ENCODE results near the gene HES4.

The HES4 gene, protein sequence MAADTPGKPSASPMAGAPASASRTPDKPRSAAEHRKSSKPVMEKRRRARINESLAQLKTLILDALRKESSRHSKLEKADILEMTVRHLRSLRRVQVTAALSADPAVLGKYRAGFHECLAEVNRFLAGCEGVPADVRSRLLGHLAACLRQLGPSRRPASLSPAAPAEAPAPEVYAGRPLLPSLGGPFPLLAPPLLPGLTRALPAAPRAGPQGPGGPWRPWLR

DNA sequence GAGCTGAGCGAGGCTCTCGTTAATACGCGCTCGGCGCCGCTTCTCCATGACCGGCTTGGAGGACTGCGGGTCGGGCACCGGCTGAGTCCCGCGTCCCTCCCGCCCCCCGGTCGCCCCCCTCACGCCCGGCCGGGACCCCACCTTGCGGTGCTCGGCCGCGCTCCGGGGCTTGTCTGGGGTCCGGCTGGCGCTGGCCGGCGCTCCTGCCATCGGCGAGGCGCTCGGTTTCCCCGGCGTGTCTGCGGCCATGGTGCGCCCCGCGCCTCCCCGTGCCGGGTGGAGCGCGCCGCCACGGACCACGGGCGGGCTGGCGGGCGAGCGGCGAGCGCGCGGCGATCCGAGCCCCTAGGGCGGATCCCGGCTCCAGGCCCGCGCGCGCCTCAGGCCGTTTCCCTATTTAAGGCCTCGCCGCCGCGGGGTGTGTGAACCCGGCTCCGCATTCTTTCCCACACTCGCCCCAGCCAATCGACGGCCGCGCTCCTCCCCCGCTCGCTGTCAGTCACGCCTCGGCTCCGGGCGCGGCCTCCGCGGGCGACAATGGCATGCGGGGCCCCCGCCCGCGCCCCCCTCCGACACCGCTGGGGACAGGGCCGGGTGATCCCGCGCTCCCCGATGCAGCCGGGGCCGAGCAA is at the start of gene HES4:
Gene HES4 (minus strand): TSS at position 373 of the 632 bp plus-strand sequence. CDS start 124 bp downstream, at position 249.
- Histone ChIP-seq H3K4me1 (ENCODE audit: control insufficient read depth in 1 of 2, insufficient read depth in 2 of 2, low read length in 2 of 2) (peaks cover 9 to 11% of the 10 kb centered on the region in 2 donors), H3K9me3 (ENCODE audit: control insufficient read depth in 1 of 2, low read length in 2 of 2) (no peaks in the 10 kb centered on the region), H3K4me3 (ENCODE audit: low read depth in 1 of 2, low read length in 2 of 2) (peak within 1 kb of the TSS; percentile 61 to 62), H3K9ac (ENCODE audit: low read depth in 1 of 2, low read length in 2 of 2) (peak within 1 kb of the TSS in 1 of 2 donors; percentile 54), H3K27ac (ENCODE audit: low read depth, low read length) (peak within 1 kb of the TSS; percentile 87), H3K36me3 (ENCODE audit: control insufficient read depth in 1 of 2, insufficient read depth in 2 of 2, low read length in 2 of 2) (no peaks in the 10 kb centered on the region), H3K27me3 (ENCODE audit: control insufficient read depth in 1 of 2, insufficient read depth in 2 of 2, low read length in 2 of 2) (peaks cover 32 to 47% of the 10 kb centered on the region in 2 donors)

DNA sequence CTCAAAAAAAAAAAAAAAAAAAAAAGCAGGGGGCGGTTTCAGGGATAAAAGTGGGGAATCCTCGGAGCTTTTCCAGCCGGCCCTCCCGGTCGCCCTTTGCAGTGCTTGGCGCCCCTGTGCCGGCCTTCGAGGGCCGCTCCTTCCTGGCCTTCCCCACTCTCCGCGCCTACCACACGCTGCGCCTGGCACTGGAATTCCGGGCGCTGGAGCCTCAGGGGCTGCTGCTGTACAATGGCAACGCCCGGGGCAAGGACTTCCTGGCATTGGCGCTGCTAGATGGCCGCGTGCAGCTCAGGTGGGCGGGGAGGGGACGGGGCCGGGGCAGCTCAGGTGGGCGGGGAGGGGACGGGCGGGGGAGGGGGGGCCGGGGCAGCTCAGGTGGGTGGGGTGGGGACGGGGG is 48.9 kb upstream of the HES4 start:
- H3K4me3 ChIP-seq (ENCODE audit: low read depth in 1 of 2, low read length in 2 of 2) = no peak overlapping the region
- peaks cover 0 to 8% of the 10 kb centered on the region in 2 donors for H3K4me1 ChIP-seq (ENCODE audit: control insufficient read depth in 1 of 2, insufficient read depth in 2 of 2, low read length in 2 of 2)
- peaks cover 0 to 14% of the 10 kb centered on the region in 2 donors for H3K36me3 ChIP-seq (ENCODE audit: control insufficient read depth in 1 of 2, insufficient read depth in 2 of 2, low read length in 2 of 2)
- no peaks in the 10 kb centered on the region for H3K9me3 ChIP-seq (ENCODE audit: control insufficient read depth in 1 of 2, low read length in 2 of 2)
- H3K9ac ChIP-seq (ENCODE audit: low read depth in 1 of 2, low read length in 2 of 2) = no peak overlapping the region
- no peaks in the 10 kb centered on the region for H3K27me3 ChIP-seq (ENCODE audit: control insufficient read depth in 1 of 2, insufficient read depth in 2 of 2, low read length in 2 of 2)
- H3K27ac ChIP-seq (ENCODE audit: low read depth, low read length) = no peak overlapping the region

DNA sequence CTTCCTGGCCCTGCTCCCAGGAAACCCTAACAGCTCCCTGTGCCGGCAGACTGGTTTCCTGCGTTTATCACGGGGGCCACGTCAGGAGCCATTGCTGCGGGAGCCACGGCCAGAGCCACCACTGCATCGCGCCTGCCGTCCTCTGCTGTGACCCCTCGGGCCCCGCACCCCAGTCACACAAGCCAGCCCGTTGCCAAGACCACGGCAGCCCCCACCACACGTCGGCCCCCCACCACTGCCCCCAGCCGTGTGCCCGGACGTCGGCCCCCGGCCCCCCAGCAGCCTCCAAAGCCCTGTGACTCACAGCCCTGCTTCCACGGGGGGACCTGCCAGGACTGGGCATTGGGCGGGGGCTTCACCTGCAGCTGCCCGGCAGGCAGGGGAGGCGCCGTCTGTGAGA is 48.1 kb upstream of the HES4 start:
- Histone ChIP-seq H3K4me1 (ENCODE audit: control insufficient read depth in 1 of 2, insufficient read depth in 2 of 2, low read length in 2 of 2) (peaks cover 0 to 8% of the 10 kb centered on the region in 2 donors), H3K4me3 (ENCODE audit: low read depth in 1 of 2, low read length in 2 of 2) (no peak overlapping the region), H3K9me3 (ENCODE audit: control insufficient read depth in 1 of 2, low read length in 2 of 2) (no peaks in the 10 kb centered on the region), H3K9ac (ENCODE audit: low read depth in 1 of 2, low read length in 2 of 2) (no peak overlapping the region), H3K36me3 (ENCODE audit: control insufficient read depth in 1 of 2, insufficient read depth in 2 of 2, low read length in 2 of 2) (peaks cover 0 to 14% of the 10 kb centered on the region in 2 donors), H3K27me3 (ENCODE audit: control insufficient read depth in 1 of 2, insufficient read depth in 2 of 2, low read length in 2 of 2) (no peaks in the 10 kb centered on the region), H3K27ac (ENCODE audit: low read depth, low read length) (no peak overlapping the region)

DNA sequence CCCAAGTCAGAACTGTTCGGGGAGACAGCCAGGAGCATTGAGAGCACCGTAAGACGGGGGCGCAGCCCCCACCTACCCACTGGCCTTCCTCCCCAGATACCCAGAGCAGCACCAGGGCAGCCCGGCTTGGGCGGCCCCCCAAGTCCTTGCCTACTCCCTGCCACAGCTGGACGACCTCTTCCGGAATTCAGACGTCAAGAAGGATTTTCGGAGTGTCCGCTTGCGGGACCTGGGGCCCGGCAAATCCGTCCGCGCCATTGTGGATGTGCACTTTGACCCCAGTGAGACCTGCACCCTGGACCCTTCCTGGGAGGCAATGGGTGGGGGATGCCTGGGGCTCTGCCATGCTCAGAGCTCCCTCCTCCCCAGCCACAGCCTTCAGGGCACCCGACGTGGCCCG is 47.5 kb upstream of the HES4 start:
- H3K36me3 ChIP-seq (ENCODE audit: control insufficient read depth in 1 of 2, insufficient read depth in 2 of 2, low read length in 2 of 2) = peaks cover 0 to 12% of the 10 kb centered on the region in 2 donors
- H3K9ac ChIP-seq (ENCODE audit: low read depth in 1 of 2, low read length in 2 of 2) = no peak overlapping the region
- H3K27me3 ChIP-seq (ENCODE audit: control insufficient read depth in 1 of 2, insufficient read depth in 2 of 2, low read length in 2 of 2) = no peaks in the 10 kb centered on the region
- H3K9me3 ChIP-seq (ENCODE audit: control insufficient read depth in 1 of 2, low read length in 2 of 2) = no peaks in the 10 kb centered on the region
- peaks cover 0 to 8% of the 10 kb centered on the region in 2 donors for H3K4me1 ChIP-seq (ENCODE audit: control insufficient read depth in 1 of 2, insufficient read depth in 2 of 2, low read length in 2 of 2)
- no peak overlapping the region for H3K27ac ChIP-seq (ENCODE audit: low read depth, low read length)
- no peak overlapping the region for H3K4me3 ChIP-seq (ENCODE audit: low read depth in 1 of 2, low read length in 2 of 2)

DNA sequence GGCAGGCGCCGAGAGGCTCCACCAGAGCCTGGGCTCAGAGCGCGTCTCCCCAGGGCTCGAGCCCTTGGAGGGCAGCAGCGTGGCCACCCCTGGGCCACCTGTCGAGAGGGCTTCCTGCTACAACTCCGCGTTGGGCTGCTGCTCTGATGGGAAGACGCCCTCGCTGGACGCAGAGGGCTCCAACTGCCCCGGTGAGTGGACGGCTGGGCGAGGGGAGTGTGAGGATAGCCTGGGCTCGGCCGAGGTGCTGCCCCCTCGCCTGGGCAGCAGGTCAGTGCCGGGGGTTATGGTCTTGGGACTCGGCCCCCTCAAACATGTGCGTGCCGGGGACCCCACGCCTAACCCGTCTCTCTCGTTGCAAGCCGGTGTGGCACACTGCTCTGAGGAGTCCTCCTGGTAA is 46.9 kb upstream of the HES4 start:
- Histone ChIP-seq H3K9ac (ENCODE audit: low read depth in 1 of 2, low read length in 2 of 2) (no peak overlapping the region), H3K36me3 (ENCODE audit: control insufficient read depth in 1 of 2, insufficient read depth in 2 of 2, low read length in 2 of 2) (peaks cover 0 to 11% of the 10 kb centered on the region in 2 donors), H3K9me3 (ENCODE audit: control insufficient read depth in 1 of 2, low read length in 2 of 2) (no peaks in the 10 kb centered on the region), H3K27ac (ENCODE audit: low read depth, low read length) (no peak overlapping the region), H3K4me1 (ENCODE audit: control insufficient read depth in 1 of 2, insufficient read depth in 2 of 2, low read length in 2 of 2) (peaks cover 0 to 8% of the 10 kb centered on the region in 2 donors), H3K4me3 (ENCODE audit: low read depth in 1 of 2, low read length in 2 of 2) (no peak overlapping the region), H3K27me3 (ENCODE audit: control insufficient read depth in 1 of 2, insufficient read depth in 2 of 2, low read length in 2 of 2) (no peaks in the 10 kb centered on the region)

DNA sequence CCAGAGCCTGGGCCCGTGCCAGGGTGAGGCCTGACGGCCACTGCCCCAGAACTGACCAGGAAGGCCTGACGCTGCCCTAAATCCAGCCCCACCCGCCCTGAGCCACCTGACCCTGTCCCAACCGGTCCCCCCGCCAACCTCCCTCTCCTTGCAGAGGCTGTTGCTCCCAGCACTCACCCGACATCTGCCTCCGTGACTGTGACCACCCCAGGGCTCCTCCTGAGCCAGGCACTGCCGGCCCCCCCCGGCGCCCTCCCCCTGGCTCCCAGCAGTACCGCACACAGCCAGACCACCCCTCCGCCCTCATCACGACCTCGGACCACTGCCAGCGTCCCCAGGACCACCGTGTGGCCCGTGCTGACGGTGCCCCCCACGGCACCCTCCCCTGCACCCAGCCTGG is 46.3 kb upstream of the HES4 start:
- Histone ChIP-seq H3K4me3 (ENCODE audit: low read depth in 1 of 2, low read length in 2 of 2) (no peak overlapping the region), H3K27ac (ENCODE audit: low read depth, low read length) (no peak overlapping the region), H3K4me1 (ENCODE audit: control insufficient read depth in 1 of 2, insufficient read depth in 2 of 2, low read length in 2 of 2) (peaks cover 0 to 8% of the 10 kb centered on the region in 2 donors), H3K36me3 (ENCODE audit: control insufficient read depth in 1 of 2, insufficient read depth in 2 of 2, low read length in 2 of 2) (peaks cover 0 to 11% of the 10 kb centered on the region in 2 donors), H3K9ac (ENCODE audit: low read depth in 1 of 2, low read length in 2 of 2) (no peak overlapping the region), H3K9me3 (ENCODE audit: control insufficient read depth in 1 of 2, low read length in 2 of 2) (no peaks in the 10 kb centered on the region), H3K27me3 (ENCODE audit: control insufficient read depth in 1 of 2, insufficient read depth in 2 of 2, low read length in 2 of 2) (no peaks in the 10 kb centered on the region)

DNA sequence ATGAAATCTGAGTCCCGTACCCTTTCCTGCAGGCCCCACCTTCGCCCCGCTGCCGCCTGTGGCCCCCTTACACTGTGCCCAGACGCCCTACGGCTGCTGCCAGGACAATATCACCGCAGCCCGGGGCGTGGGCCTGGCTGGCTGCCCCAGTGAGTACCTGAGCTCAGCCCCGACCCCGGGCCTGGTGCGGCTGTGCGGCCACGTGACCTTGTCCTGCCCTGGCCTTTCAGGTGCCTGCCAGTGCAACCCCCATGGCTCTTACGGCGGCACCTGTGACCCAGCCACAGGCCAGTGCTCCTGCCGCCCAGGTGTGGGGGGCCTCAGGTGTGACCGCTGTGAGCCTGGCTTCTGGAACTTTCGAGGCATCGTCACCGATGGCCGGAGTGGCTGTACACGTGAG is 45.2 kb upstream of the HES4 start:
- Histone ChIP-seq H3K4me3 (ENCODE audit: low read depth in 1 of 2, low read length in 2 of 2) (no peak overlapping the region), H3K36me3 (ENCODE audit: control insufficient read depth in 1 of 2, insufficient read depth in 2 of 2, low read length in 2 of 2) (peaks cover 0 to 11% of the 10 kb centered on the region in 2 donors), H3K27me3 (ENCODE audit: control insufficient read depth in 1 of 2, insufficient read depth in 2 of 2, low read length in 2 of 2) (peaks cover 0 to 2% of the 10 kb centered on the region in 2 donors), H3K9ac (ENCODE audit: low read depth in 1 of 2, low read length in 2 of 2) (no peak overlapping the region), H3K27ac (ENCODE audit: low read depth, low read length) (no peak overlapping the region), H3K4me1 (ENCODE audit: control insufficient read depth in 1 of 2, insufficient read depth in 2 of 2, low read length in 2 of 2) (peaks cover 4 to 5% of the 10 kb centered on the region in 2 donors), H3K9me3 (ENCODE audit: control insufficient read depth in 1 of 2, low read length in 2 of 2) (no peaks in the 10 kb centered on the region)

DNA sequence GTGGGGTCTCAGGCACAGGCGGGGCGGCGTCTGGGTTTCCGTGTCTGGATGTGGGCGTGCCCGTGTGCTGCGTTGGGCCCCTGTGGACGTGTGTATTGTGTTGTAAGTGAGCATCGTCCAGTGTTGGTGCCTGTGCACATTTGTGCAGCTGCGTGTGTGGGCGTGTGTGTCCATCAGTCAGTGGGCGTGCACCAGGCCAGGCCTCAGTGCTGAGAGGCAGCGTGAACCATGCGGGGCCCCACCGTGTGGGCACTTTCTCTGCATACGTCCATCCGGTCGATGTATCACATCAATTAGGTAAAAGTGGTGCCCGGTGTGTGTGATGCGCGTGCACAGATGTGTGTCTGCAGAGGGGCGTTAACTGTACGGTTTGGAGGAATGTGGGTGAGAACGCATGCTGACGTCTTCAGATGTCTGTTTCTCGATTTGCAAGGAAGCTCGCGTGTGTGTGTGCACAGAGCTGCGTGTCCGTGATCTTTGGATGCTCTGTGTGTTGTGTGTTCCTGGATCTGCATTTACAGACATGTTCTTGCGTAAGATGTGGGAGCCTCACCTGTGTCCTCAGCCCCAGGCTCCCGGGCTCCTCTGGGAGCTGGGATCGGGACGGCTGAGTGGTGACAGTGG is 44.7 kb upstream of the HES4 start:
- Histone ChIP-seq H3K27me3 (ENCODE audit: control insufficient read depth in 1 of 2, insufficient read depth in 2 of 2, low read length in 2 of 2) (peaks cover 0 to 7% of the 10 kb centered on the region in 2 donors), H3K4me3 (ENCODE audit: low read depth in 1 of 2, low read length in 2 of 2) (no peak overlapping the region), H3K4me1 (ENCODE audit: control insufficient read depth in 1 of 2, insufficient read depth in 2 of 2, low read length in 2 of 2) (peaks cover 9% of the 10 kb centered on the region in 2 donors), H3K27ac (ENCODE audit: low read depth, low read length) (no peak overlapping the region), H3K9ac (ENCODE audit: low read depth in 1 of 2, low read length in 2 of 2) (no peak overlapping the region), H3K36me3 (ENCODE audit: control insufficient read depth in 1 of 2, insufficient read depth in 2 of 2, low read length in 2 of 2) (peaks cover 0 to 11% of the 10 kb centered on the region in 2 donors), H3K9me3 (ENCODE audit: control insufficient read depth in 1 of 2, low read length in 2 of 2) (no peaks in the 10 kb centered on the region)

DNA sequence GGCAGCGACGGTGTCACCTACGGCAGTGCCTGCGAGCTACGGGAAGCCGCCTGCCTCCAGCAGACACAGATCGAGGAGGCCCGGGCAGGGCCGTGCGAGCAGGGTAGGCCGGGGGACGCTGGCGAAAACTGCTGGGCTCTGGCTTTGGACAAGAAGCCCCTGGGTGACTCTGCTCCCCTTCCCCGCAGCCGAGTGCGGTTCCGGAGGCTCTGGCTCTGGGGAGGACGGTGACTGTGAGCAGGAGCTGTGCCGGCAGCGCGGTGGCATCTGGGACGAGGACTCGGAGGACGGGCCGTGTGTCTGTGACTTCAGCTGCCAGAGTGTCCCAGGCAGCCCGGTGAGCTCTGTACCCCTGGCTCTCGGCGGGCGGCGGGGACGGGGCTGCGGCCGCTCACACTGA is 44.0 kb upstream of the HES4 start:
- Histone ChIP-seq H3K36me3 (ENCODE audit: control insufficient read depth in 1 of 2, insufficient read depth in 2 of 2, low read length in 2 of 2) (peaks cover 0 to 11% of the 10 kb centered on the region in 2 donors), H3K27ac (ENCODE audit: low read depth, low read length) (no peak overlapping the region)

DNA sequence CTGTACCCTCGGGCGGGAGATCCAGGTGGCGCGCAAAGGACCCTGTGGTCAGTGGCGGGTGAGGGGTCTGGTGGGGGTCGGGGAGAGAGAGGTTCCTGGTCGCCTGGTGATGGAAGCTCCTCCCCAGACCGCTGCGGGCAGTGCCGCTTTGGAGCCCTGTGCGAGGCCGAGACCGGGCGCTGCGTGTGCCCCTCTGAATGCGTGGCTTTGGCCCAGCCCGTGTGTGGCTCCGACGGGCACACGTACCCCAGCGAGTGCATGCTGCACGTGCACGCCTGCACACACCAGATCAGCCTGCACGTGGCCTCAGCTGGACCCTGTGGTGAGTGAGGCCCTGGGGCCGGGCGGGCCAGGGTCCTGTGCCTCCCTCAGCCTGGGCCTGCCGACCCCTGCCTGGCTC is 43.5 kb upstream of the HES4 start:
- Histone ChIP-seq H3K4me1 (ENCODE audit: control insufficient read depth in 1 of 2, insufficient read depth in 2 of 2, low read length in 2 of 2) (peaks cover 9 to 20% of the 10 kb centered on the region in 2 donors), H3K27ac (ENCODE audit: low read depth, low read length) (no peak overlapping the region), H3K27me3 (ENCODE audit: control insufficient read depth in 1 of 2, insufficient read depth in 2 of 2, low read length in 2 of 2) (peaks cover 9 to 12% of the 10 kb centered on the region in 2 donors), H3K9ac (ENCODE audit: low read depth in 1 of 2, low read length in 2 of 2) (no peak overlapping the region), H3K4me3 (ENCODE audit: low read depth in 1 of 2, low read length in 2 of 2) (no peak overlapping the region), H3K9me3 (ENCODE audit: control insufficient read depth in 1 of 2, low read length in 2 of 2) (no peaks in the 10 kb centered on the region), H3K36me3 (ENCODE audit: control insufficient read depth in 1 of 2, insufficient read depth in 2 of 2, low read length in 2 of 2) (peaks cover 0 to 11% of the 10 kb centered on the region in 2 donors)

More for the DNA sequence above, 44.0 kb upstream of the HES4 start:
- Histone ChIP-seq H3K9ac (ENCODE audit: low read depth in 1 of 2, low read length in 2 of 2) (no peak overlapping the region), H3K4me1 (ENCODE audit: control insufficient read depth in 1 of 2, insufficient read depth in 2 of 2, low read length in 2 of 2) (peaks cover 9 to 15% of the 10 kb centered on the region in 2 donors), H3K4me3 (ENCODE audit: low read depth in 1 of 2, low read length in 2 of 2) (no peak overlapping the region), H3K9me3 (ENCODE audit: control insufficient read depth in 1 of 2, low read length in 2 of 2) (no peaks in the 10 kb centered on the region), H3K27me3 (ENCODE audit: control insufficient read depth in 1 of 2, insufficient read depth in 2 of 2, low read length in 2 of 2) (peaks cover 4 to 10% of the 10 kb centered on the region in 2 donors)

Measured in duodenal mucosa (tissue), 2 donors.